GM19025 (cell line): ENCODE results near the gene NCKAP5L.

Experiments used
- ATAC-seq: cut with Tn5 transposase; IDR thresholded peaks from one replicate; pipeline ENCODE4 v1.9.1; 2021; ENCODE audit warnings: mild to moderate bottlenecking, low read depth, moderate library complexity; ENCODE audit not compliant: unreplicated experiment

NCKAP5L gene

DNA sequence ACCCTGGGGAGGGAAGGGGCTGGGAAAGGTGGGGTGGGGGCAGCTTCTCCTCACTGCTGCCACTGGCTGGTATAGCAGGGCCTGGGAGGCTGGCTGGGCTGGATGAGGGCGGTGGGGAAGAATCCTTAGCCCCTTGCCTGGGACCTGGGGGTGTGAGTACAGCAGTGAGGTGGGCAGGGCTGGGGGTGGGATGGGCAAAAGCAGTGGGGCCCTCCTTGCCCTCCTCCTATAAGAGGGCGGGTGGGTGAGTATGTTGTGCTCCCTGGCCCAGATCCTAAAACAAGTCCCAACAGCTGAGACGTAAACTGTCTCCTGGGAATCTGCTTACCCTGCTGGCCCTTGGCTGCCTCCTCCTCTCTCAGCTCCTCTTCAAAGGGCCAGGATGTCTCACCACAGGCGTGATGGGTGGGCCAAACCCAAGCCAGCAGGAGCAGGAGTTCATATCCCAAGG is 2.2 kb downstream of the NCKAP5L start:
- ATAC-seq: no peak

DNA sequence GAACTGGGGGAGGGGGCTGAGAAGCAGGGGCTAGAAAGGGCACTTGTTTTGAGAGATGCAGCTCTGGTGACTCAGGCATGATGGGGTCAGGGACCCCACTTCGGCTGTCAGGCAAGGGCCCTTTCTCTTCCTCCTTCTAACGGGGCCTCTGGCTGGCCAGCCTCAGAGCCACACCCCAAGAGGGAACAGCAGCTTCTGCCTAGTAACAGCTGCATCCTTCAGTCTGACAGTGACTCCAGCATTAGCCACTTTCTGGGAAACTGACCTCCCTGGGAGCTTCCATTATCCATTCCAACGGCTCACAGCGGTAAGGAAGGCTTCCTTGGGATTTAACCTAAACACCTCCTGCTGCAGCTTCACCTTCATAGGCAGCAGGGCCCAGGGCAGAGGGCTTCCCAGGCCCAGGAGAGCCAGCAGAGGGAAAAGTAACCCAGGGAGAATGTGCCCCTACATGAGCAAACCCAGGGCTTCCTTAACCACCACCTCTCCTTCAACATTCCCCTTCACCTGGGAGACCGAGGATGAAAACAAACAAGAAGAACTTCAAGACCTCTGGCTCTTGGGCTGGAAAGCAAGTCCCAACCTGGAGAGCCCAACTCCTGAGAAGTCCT is 2.7 kb downstream of the NCKAP5L start:
- ATAC-seq: no peak

DNA sequence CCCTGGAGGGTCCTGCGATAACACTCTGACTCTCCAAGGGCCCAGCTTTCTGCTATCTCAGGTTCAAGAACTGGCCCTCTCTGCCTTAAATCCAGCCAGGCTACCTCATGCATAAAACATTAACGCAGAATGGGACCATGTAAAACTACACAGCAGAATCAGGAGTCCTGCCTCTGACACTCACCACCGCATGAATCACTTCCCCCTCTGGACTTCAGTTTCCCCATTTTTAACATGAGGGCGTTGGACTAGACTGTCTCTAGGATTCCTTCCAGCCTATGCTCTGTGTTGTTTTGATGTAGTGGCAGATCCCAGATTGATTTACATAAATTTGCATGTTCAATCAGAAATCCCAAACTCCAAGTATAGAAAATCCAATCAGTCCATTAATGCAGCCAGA is 3.3 kb downstream of the NCKAP5L start:
- no peak for ATAC-seq

GRCh38 chr12:49824416-49824815 is 3.8 kb downstream of the NCKAP5L start:
- no peak for ATAC-seq

DNA sequence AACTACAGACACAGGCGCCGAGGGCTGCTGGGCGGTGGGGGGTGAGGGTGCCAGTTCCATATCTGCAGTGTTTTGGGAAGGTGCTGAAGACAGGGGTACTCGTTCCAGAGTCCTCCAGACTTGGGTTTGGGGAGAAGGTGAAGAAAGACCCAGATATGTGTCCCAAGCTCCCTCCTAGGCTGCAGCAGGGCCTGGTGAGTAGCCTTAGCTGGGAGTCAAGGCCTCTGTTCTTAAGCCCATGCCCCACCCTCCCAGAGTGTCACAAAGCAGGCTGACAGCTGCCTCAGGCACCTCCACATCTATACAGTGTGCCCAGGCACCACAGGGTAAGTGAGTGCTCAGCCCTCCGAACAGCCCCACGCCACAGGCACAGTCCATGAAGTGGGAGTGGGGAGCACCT is 4.3 kb downstream of the NCKAP5L start:
- ATAC-seq: no peak

- ATAC-seq: no peak
Measured at GRCh38 chr12:49823350-49823749, 4.9 kb downstream of the NCKAP5L start.

- no peak for ATAC-seq
Measured at GRCh38 chr12:49821373-49822287, 6.6 kb downstream of the NCKAP5L start.

GRCh38 chr12:49819786-49820185 is 8.4 kb downstream of the NCKAP5L start:
- ATAC-seq: no peak

- no peak for ATAC-seq
Measured at GRCh38 chr12:49818241-49818895, 9.8 kb downstream of the NCKAP5L start.

- no peak for ATAC-seq
Measured at GRCh38 chr12:49813131-49813530, 15.1 kb downstream of the NCKAP5L start.

DNA sequence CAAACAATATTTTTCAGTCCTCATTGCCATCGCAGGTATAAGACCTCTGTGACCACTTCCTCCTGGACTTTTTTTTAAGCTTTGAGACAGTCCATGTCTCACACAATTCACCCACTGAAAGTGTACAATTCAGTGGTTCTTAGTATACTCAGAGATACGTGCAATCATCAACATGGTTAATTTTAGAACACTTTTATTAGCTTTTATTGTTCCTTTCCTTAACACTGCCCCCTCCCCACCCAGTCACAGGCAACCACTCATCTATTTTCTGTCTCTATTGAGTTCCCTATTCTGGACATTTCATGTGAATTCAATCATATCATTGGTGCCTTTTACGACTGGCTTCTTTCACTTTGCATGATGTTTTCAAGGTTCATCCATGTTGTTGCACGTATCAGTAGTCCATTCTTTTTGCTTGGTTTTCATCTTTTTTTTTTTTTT is 16.2 kb downstream of the NCKAP5L start:
- no peak for ATAC-seq

DNA sequence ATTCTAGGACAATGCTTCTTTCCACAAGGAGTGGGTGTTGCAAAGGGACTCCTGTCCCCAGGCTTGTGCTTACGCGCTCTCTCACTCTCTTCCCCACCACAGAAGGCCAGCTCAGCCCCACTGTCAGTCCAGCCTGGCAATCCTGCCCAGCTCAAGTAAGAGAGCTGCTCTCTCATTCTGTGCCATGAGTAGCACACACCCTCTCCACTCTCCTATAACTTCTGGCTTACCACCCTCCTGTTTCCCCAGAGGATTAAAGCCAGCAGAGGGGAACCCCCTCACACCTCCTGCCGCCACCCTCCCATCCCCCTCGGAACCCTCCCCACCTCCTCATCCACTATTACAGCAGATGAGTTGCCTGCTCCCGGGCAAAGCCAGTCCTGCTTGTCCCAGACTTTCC is 17.1 kb downstream of the NCKAP5L start:
- ATAC-seq: no peak

DNA sequence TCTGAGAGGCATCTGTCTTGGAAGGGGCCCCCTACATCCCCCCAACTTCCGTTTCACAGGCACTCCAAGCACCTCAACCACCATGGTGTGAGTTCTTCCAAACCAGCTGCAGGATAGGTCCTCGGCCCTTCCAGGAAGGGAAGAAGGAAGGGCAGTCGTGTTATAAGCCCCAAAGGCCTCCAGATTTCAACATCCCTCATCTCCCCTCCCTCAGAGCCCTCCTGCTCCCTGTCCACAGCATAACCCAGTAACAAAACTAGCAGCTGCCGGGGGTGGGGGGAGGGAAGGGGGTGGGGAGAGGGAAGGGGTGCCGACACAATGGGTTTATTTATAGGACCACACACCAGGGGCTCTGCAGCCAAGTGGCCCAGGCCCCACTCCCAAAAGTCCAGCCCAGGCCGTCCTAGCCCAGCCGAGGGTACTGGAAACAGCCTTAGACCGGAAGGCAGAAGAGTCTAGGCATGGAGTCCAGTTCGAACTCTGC is 18.3 kb downstream of the NCKAP5L start:
- ATAC-seq: no peak

DNA sequence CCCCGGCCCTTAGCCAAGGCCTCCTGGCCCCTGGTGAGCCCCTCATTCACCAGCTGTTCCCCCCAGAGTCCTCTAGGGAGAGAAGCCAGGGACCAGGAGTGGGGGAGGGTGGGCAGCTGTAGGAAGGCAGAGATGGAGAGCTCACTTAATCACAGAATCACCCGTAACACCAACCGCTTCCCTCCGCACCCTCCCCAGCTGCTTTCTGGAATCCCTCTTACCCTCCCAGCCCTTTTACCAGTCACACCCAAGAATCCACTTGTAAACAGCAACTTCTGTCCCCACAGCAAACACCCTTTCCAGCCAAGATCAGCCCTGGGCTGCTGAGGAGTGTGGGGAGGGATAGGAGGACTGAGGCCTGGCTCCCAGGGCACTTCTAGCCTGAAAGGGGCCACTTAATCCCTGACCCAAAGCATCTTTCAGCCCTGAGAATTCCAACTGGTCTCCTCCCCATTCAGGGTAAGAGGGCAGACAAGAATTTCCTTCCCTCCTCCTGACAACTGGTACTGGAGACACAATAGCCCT is 18.8 kb downstream of the NCKAP5L start:
- no peak for ATAC-seq

DNA sequence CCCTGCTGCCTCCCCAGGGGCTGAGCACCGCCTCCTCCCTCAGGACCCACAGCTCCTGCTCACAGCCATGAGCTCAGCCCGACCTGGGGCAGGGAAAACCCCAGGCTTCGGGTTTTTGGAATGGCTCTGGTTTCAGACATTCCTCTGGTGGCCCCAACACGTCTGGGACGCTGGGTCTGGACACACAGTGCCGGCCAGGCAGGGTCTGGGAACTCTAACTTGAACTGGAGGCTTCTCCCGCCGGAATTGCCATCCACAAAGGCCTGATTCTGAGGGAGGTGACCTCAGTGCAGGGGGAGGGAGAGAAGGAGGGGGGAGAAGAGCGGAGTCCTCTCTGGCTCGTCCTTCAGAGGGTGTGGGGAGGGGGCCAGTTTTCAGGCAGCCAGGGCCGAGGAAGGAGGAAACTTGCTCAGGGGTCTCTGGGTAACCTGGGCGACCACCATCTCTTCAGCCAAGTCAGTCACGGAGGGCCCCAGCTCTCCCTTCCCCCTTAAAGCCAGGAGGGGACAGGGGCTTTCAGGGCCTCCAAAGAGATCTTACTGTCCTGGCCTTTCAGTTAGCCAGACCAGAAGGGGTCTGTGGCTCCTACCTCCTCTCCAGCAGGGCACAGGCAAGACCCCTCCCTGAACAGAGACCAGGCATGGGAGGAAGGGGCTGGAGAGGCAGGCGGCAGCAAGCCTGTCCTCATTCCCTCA is 19.4 kb downstream of the NCKAP5L start:
- no peak for ATAC-seq

DNA sequence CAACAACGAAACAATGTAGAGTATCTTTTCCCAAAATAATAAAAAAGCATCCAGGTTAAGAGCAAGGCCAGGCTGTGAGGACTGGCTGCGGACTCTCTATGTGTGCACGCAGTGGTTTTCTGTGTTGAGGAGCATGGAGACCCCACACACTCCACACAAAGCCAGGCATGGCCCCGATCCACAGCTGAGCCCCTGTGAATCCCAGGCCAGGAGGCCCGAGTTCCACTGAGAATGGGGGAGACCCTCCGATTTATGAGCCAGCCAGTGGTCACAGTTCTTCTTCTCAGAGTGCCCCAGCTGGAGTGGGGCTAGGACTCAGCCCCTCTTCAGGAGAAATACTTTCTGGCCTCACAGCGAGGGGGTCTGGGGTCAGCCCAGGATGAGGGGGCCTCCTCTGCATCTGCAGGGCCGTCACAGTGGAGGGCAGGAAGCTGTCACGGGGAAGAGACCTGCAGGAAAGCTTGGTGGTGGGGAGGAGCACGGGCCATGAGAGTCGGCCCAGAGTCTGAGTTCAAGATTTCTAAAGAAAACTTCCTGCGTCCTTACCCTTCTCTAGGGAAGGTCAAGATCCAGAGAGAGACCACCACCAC is 20.1 kb downstream of the NCKAP5L start:
- no peak for ATAC-seq

GRCh38 chr12:49806877-49807276 is 21.3 kb downstream of the NCKAP5L start:
- ATAC-seq: no peak

DNA sequence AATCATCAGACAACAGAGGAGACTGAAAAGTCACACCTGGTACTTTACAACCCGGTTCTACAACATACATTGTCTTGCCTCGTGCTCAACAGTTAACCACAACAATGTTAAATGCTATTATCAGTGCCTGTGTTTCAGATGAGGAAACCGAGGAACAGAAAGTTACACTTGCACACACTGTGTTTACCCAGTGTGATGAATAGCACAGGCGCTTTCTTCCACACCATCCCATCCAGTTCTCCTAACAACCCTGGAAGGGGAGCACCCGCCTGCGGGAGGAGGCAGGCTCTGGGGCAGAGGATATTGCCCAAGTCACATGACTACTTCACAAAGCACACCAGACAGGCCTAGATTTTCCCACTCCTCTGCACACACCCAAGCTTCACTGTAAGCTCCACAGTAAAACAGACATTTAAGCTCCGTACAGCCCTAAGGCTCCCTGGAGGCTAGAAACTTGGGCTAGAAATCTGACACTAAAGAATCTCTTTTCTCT is 21.8 kb downstream of the NCKAP5L start:
- ATAC-seq: no peak

DNA sequence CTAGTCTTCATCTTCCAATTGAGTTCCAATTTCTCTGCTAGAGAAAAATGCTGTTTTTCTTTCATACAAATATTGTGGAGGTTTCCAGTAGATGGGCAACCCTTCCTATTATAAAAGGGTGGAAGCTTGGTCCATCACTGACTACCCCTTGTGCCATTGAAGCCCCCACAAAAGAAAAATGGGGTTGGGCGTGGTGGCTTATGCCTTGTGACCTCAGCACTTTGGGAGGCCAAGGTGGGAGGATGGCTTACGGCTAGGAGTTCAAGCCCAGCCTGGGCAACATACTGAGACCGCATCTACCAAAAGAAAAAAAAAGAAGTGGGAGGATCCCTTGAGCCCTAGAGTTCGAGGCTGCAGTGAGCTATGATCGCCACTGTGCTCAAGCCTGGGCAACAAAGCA is 22.8 kb downstream of the NCKAP5L start:
- ATAC-seq: no peak

DNA sequence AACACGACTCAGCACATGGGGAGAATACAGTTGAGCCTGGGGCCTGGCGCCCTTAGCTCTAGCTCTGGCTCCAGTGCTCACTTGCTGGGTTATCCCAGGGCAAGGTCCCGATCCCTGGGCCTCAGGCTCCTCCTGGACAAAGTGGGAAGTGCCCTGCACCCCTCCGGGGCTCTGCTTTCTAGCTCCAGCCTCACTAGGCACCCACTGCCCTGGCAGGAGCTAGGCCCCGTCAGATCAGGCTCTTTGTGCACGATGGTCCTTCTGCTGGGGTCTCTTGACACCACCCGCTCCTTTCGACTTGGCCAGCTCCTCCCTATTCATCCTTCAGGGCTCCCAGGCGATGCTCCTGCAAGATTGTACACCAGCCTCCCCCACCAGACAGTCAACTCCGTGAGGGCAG is 23.4 kb downstream of the NCKAP5L start:
- no peak for ATAC-seq
